ENCODE measurements around the gene NEK6.

- TF ChIP-seq EP300 (IDR thresholded peaks at IDR 0.05; ENCODE audit: borderline replicate concordance) (no peak), TAF1 (IDR thresholded peaks at IDR 0.05; ENCODE audit: low read depth) (no peak), ZBTB7A (IDR thresholded peaks at IDR 0.05; ENCODE audit: low read depth) (no peak)
These were observed 90.2 kb downstream of the NEK6 start for GRCh38 chr9:124347968-124348358.

All from Ishikawa (cell line).